ENCODE measurements around the gene EPS8L3. TPM values are rescaled to one million over a fixed set of nuclear protein-coding genes. Genes with fewer than 3 reads are reported as not detected.

EPS8L3 gene
- total and polyA plus RNA-seq, 2 donors (not counting 3 experiments of a cell fraction or from before 2014, with no cell fraction given), result not detected

DNA sequence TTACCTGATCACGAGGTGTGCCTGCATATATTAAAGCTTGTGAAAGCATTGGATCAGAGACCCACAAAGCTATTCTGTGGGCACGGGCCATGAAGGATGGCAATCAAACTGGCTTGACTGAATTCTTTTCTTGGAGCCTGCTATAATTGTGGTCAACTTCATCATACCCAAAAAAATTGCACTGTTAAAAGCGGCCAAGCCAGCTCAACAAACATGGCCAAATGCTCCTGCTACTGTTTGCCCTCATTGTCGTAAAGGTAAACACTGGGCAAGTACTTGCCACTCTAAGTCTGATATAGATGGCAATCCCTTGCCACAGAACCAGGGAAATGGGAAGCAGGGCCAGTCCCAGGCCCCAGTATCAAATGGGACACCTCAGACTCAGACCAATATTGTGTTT is 58.3 kb downstream of the EPS8L3 start:
- peaks cover 0 to 4% of the 10 kb centered on the region in 2 experiments for H3K27me3 ChIP-seq (ENCODE audit: control insufficient read depth in 2 of 2, insufficient read depth in 2 of 2, low read length in 2 of 2)
- H3K79me2 ChIP-seq (ENCODE audit: control insufficient read depth, insufficient read depth, low read length), result no peaks in the 10 kb centered on the region
- no TSS peak for BruUV-seq (replicated peaks)
- H3K9me1 ChIP-seq (replicated peaks; ENCODE audit: control insufficient read depth, extremely low read depth, insufficient read depth, low read length), result no peaks in the 10 kb centered on the region
- TF ChIP-seq POLR2AphosphoS5 (IDR thresholded peaks at IDR 0.05; ENCODE audit: insufficient read depth, low read depth, low read length) (no peak), POLR2A (IDR thresholded peaks at IDR 0.05; ENCODE audit: low read depth, low read length) (no peak), JUN (IDR thresholded peaks at IDR 0.05; ENCODE audit: borderline replicate concordance, insufficient read depth, insufficient read length, low read depth) (no peak), MYC (IDR thresholded peaks at IDR 0.05; ENCODE audit: low read depth, low read length) (no peak), EZH2 (IDR thresholded peaks at IDR 0.05; ENCODE audit: borderline replicate concordance, low read depth, low read length, severe bottlenecking) (no peak), FOS (IDR thresholded peaks at IDR 0.05; ENCODE audit: borderline replicate concordance, insufficient read depth, low read length) (no peak), GATA2 (IDR thresholded peaks at IDR 0.05; ENCODE audit: insufficient read depth, insufficient read length, low read depth, low read length) (no peak)
- TF ChIP-seq, protein P1, sequence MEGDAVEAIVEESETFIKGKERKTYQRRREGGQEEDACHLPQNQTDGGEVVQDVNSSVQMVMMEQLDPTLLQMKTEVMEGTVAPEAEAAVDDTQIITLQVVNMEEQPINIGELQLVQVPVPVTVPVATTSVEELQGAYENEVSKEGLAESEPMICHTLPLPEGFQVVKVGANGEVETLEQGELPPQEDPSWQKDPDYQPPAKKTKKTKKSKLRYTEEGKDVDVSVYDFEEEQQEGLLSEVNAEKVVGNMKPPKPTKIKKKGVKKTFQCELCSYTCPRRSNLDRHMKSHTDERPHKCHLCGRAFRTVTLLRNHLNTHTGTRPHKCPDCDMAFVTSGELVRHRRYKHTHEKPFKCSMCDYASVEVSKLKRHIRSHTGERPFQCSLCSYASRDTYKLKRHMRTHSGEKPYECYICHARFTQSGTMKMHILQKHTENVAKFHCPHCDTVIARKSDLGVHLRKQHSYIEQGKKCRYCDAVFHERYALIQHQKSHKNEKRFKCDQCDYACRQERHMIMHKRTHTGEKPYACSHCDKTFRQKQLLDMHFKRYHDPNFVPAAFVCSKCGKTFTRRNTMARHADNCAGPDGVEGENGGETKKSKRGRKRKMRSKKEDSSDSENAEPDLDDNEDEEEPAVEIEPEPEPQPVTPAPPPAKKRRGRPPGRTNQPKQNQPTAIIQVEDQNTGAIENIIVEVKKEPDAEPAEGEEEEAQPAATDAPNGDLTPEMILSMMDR (IDR thresholded peaks at IDR 0.05; ENCODE audit: extremely low read depth in 1 of 2, insufficient read depth in 1 of 2, low read depth in 1 of 2, low read length in 2 of 2), result no peak
- TF ChIP-seq, protein P2, sequence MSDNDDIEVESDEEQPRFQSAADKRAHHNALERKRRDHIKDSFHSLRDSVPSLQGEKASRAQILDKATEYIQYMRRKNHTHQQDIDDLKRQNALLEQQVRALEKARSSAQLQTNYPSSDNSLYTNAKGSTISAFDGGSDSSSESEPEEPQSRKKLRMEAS (IDR thresholded peaks at IDR 0.05; ENCODE audit: insufficient read depth, insufficient read length), result no peak
- no peaks in the 10 kb centered on the region for H4K20me1 ChIP-seq (replicated peaks; ENCODE audit: control insufficient read depth, extremely low read depth, insufficient read depth, low read length)
- dilution Hi-C loops (cut with MboI; ENCODE audit: extremely low pct_ligation_motif_present, low sequenced_read_pairs) (no loop called here), intact Hi-C loops (cut with micrococcal nuclease) (no loop called here)
- no peak overlapping the region for H3K4me3 ChIP-seq (replicated peaks in 1 of 3; ENCODE audit: insufficient read depth in 1 of 3, low read depth in 1 of 3, low read length in 3 of 3)
- no peak overlapping the region for H2AFZ ChIP-seq (ENCODE audit: low read depth, low read length)
- no peak overlapping the region for H3K9ac ChIP-seq (replicated peaks; ENCODE audit: extremely low read depth, insufficient read depth, low read length)
- no peak overlapping the region for H3K27ac ChIP-seq (ENCODE audit: insufficient read depth, low read depth, low read length)
- FAIRE-seq (no peak), DNase-seq (ENCODE audit: low read depth, low spot score) (no peak)
- no peaks in the 10 kb centered on the region for H3K9me3 ChIP-seq (replicated peaks; ENCODE audit: control insufficient read depth, insufficient read depth, low read length)
- ChIA-PET POLR2A (no interaction called here), CTCF (interaction anchor here (2.0 kb wide), 2 partner anchors 66 to 160 kb away, joined by 4 to 9 read pairs; no protein-coding TSS in a partner anchor)
- H3K36me3 ChIP-seq (ENCODE audit: control insufficient read depth in 2 of 2, extremely low read depth in 1 of 2, insufficient read depth in 2 of 2, low read length in 2 of 2), result no peaks in the 10 kb centered on the region
- H3K4me1 ChIP-seq (ENCODE audit: control insufficient read depth, extremely low read depth, insufficient read depth, low read length), result no peaks in the 10 kb centered on the region
- no peak overlapping the region for H3K4me2 ChIP-seq (ENCODE audit: insufficient read depth, low read length)

Measured in endothelial cell of umbilical vein (primary cell).